ENCODE measurements around the gene SIKE1.

- TF ChIP-seq POLR2A (IDR thresholded peaks at IDR 0.05) (no peak), POLR2AphosphoS5 (IDR thresholded peaks at IDR 0.05) (no peak)
Observed at GRCh38 chr1:114735479-114735878, 45.0 kb downstream of the SIKE1 start.

Measured in gastroesophageal sphincter (tissue), 2 donors.